Gastroesophageal sphincter (tissue), 4 donors: ENCODE data around the gene DST. TPM values are rescaled to one million over a fixed set of nuclear protein-coding genes. Genes with fewer than 3 reads are reported as not detected.

ENCODE experiments used
- ATAC-seq: fragments of 150-250 bp; one replicate; pipeline ENCODE4 v1.9.1; 2016; ENCODE audit warnings: mild to moderate bottlenecking, moderate library complexity
- H3K27ac ChIP-seq, 4 donors: fragments of 200-600 bp; sonication (generic) in 3 of 4; 1 replicate in 3 of 4; 2 replicates in 1 of 4; pipeline ENCODE4 v1.5.1; 2016 to 2019
- H3K27me3 ChIP-seq: fragments of 200-600 bp; sonication (generic); one replicate; pipeline ENCODE4 v1.5.1; 2019
- H3K36me3 ChIP-seq, 2 donors: fragments of 200-600 bp; sonication (generic); one replicate each; pipeline ENCODE4 v1.5.1; 2019; ENCODE audit warnings: control low read depth in 1 of 2
- H3K4me1 ChIP-seq, 3 donors: fragments of 200-600 bp; sonication (generic); 1 replicate in 2 of 3; 2 replicates in 1 of 3; pipeline ENCODE4 v1.5.1; 2016 to 2019; ENCODE audit warnings: control low read depth in 2 of 3
- H3K4me3 ChIP-seq, 2 donors: fragments of 200-600 bp; sonication (generic); one replicate each; pipeline ENCODE4 v1.5.1; 2019; ENCODE audit warnings: mild to moderate bottlenecking in 1 of 2, moderate library complexity in 1 of 2
- H3K9me3 ChIP-seq, 3 donors: fragments of 200-600 bp; sonication (generic); one replicate each; pipeline ENCODE4 v1.5.1; 2017 to 2019; ENCODE audit warnings: control low read depth in 2 of 3
- CTCF ChIP-seq, 4 experiments: fragments of 200-600 bp in 2 of 4; fragments of 450-650 bp in 2 of 4; sonication (generic) in 1 of 4; IDR thresholded peaks; one replicate each; pipeline ENCODE4 v1.5.1; 2017 to 2019; ENCODE audit warnings: antibody characterized with exemption in 4 of 4, mild to moderate bottlenecking in 2 of 4, moderate library complexity in 2 of 4
- EP300 ChIP-seq: sonication (generic); formaldehyde crosslinking; IDR thresholded peaks from one replicate; pipeline ENCODE4 v1.6.1; 2017; ENCODE audit warnings: antibody characterized with exemption, mild to moderate bottlenecking
- POLR2A ChIP-seq, 2 donors: fragments of 450-650 bp; IDR thresholded peaks; one replicate each; pipeline ENCODE4 v1.6.1; 2017; ENCODE audit warnings: antibody characterized with exemption in 2 of 2, mild to moderate bottlenecking in 2 of 2, moderate library complexity in 1 of 2
- POLR2AphosphoS5 ChIP-seq: sonication (generic); formaldehyde crosslinking; IDR thresholded peaks from one replicate; pipeline ENCODE4 v1.6.1; 2017; ENCODE audit warnings: antibody characterized with exemption
- WGBS, 2 donors: methylation state at CpG; one replicate each; pipeline ENCODE4 v1.1.5; 2018; ENCODE audit warnings: low coverage in 1 of 2; 5-methylcytosine and 5-hydroxymethylcytosine counted together
- total RNA-seq, 4 donors: library from RNA; depleted of rRNA; stranded (reverse); fragments of >200 nt; gene quantifications; one replicate each; pipeline ENCODE4 v1.1.0, GENCODE V29; 2016

The DST gene
- total RNA-seq, 4 donors from 2014 or later, result 442 to 716 (median 661) TPM

GRCh38 chr6:56538851-56539250 is 103.8 kb downstream of the DST start:
- Histone ChIP-seq H3K9me3 (no peaks in the 10 kb centered on the region), H3K4me1 (peaks cover 12 to 60% (median 25%) of the 10 kb centered on the region in 3 donors), H3K27me3 (no peaks in the 10 kb centered on the region), H3K36me3 (peaks cover 0 to 29% of the 10 kb centered on the region in 2 donors), H3K27ac (peak overlapping the region; percentile 75 to 94 (median 92)), H3K4me3 (peak overlapping the region; percentile 48 to 65)
- no peak for ATAC-seq
- WGBS, 2 donors, result 22 to 25% methylated on average over 2 of the region's 2 CpGs
- no peak for TF ChIP-seq CTCF (IDR thresholded peaks at IDR 0.05)
- TF ChIP-seq POLR2AphosphoS5, result no peak
- TF ChIP-seq POLR2A (IDR thresholded peaks at IDR 0.05), result no peak
- TF ChIP-seq EP300, result no peak

- Histone ChIP-seq H3K4me3 (peak overlapping the region; percentile 48 to 65), H3K27ac (peak overlapping the region in 3 of 4 donors; percentile 50 to 94 (median 89)), H3K4me1 (peaks cover 18 to 68% (median 31%) of the 10 kb centered on the region in 3 donors), H3K27me3 (no peaks in the 10 kb centered on the region), H3K36me3 (peaks cover 0 to 45% of the 10 kb centered on the region in 2 donors), H3K9me3 (no peaks in the 10 kb centered on the region)
- no peak for ATAC-seq
- TF ChIP-seq CTCF (IDR thresholded peaks at IDR 0.05), result no peak
- no peak for TF ChIP-seq POLR2AphosphoS5
- no peak for TF ChIP-seq POLR2A (IDR thresholded peaks at IDR 0.05)
- TF ChIP-seq EP300, result no peak
Observed at GRCh38 chr6:56537223-56537770, 105.4 kb downstream of the DST start.

GRCh38 chr6:56536536-56536935 is 106.2 kb downstream of the DST start:
- H3K4me1 ChIP-seq, result peaks cover 18 to 76% (median 31%) of the 10 kb centered on the region in 3 donors
- ATAC-seq, result no peak
- no peak for TF ChIP-seq POLR2A (IDR thresholded peaks at IDR 0.05)
- no peak for TF ChIP-seq EP300
- TF ChIP-seq CTCF (IDR thresholded peaks at IDR 0.05), result no peak
- no peaks in the 10 kb centered on the region for H3K9me3 ChIP-seq
- H3K27me3 ChIP-seq, result no peaks in the 10 kb centered on the region
- WGBS, 2 donors, result 70 to 71% methylated on average over 2 of the region's 2 CpGs
- peak overlapping the region; percentile 48 to 65 for H3K4me3 ChIP-seq
- peaks cover 0 to 52% of the 10 kb centered on the region in 2 donors for H3K36me3 ChIP-seq
- H3K27ac ChIP-seq, result peak overlapping the region in 3 of 4 donors; percentile 11 to 94 (median 89)

- TF ChIP-seq POLR2A (IDR thresholded peaks at IDR 0.05) (no peak), CTCF (IDR thresholded peaks at IDR 0.05) (no peak), EP300 (no peak), POLR2AphosphoS5 (no peak)
- H3K27ac ChIP-seq, result peak overlapping the region; percentile 9 to 94 (median 50)
- ATAC-seq, result no peak
- peak overlapping the region in 1 of 2 donors; percentile 65 for H3K4me3 ChIP-seq
- peaks cover 0 to 61% of the 10 kb centered on the region in 2 donors for H3K36me3 ChIP-seq
- no peaks in the 10 kb centered on the region for H3K27me3 ChIP-seq
- peaks cover 18 to 85% (median 31%) of the 10 kb centered on the region in 3 donors for H3K4me1 ChIP-seq
- H3K9me3 ChIP-seq, result no peaks in the 10 kb centered on the region
Observed at GRCh38 chr6:56535626-56536025, 107.1 kb downstream of the DST start.

GRCh38 chr6:56534680-56535419 is 107.8 kb downstream of the DST start:
- ATAC-seq, result no peak
- H3K27me3 ChIP-seq, result no peaks in the 10 kb centered on the region
- H3K4me1 ChIP-seq, result peaks cover 18 to 91% (median 31%) of the 10 kb centered on the region in 3 donors
- no peaks in the 10 kb centered on the region for H3K9me3 ChIP-seq
- peak overlapping the region in 1 of 2 donors; percentile 1 for H3K4me3 ChIP-seq
- H3K27ac ChIP-seq, result peak overlapping the region in 2 of 4 donors; percentile 53 to 94
- TF ChIP-seq POLR2AphosphoS5, result no peak
- no peak for TF ChIP-seq CTCF (IDR thresholded peaks at IDR 0.05)
- no peak for TF ChIP-seq EP300
- TF ChIP-seq POLR2A (IDR thresholded peaks at IDR 0.05), result no peak
- H3K36me3 ChIP-seq, result peaks cover 0 to 68% of the 10 kb centered on the region in 2 donors
- WGBS, 2 donors, result 75 to 88% methylated on average over 7 to 8 of the region's 8 CpGs
